H9 (cell line): Measurements from ENCODE around the gene PLCB1. TPM values are rescaled to one million over a fixed set of nuclear protein-coding genes. Genes with fewer than 3 reads are reported as not detected.

Experiments
- DNase-seq: peaks from one replicate; pipeline ENCODE4 v3.0.0-alpha.2; 2017
- H2AFZ ChIP-seq: one replicate; pipeline ENCODE4 v1.6.1; 2013; ENCODE audit warnings: mild to moderate bottlenecking, low read length, control low read depth, moderate library complexity
- H2AK5ac ChIP-seq: 2 replicates; pipeline ENCODE4 v1.6.1; 2013; ENCODE audit warnings: low read length, control low read depth, mixed read lengths; ENCODE audit not compliant: insufficient read length
- H2BK120ac ChIP-seq: one replicate; pipeline ENCODE4 v1.6.1; 2013; ENCODE audit warnings: low read depth, mild to moderate bottlenecking, low read length, control low read depth, inconsistent platforms; ENCODE audit not compliant: poor library complexity, severe bottlenecking
- H2BK12ac ChIP-seq: 2 replicates; pipeline ENCODE4 v1.6.1; 2013; ENCODE audit warnings: low read length, control low read depth, mixed read lengths, low read depth; ENCODE audit not compliant: insufficient read length
- H2BK15ac ChIP-seq: 2 replicates; pipeline ENCODE4 v1.6.1; 2013; ENCODE audit warnings: low read depth, low read length, control low read depth
- H2BK20ac ChIP-seq: one replicate; pipeline ENCODE4 v1.6.1; 2013; ENCODE audit warnings: low read depth, mild to moderate bottlenecking, low read length, control low read depth, inconsistent platforms; ENCODE audit not compliant: poor library complexity, severe bottlenecking
- H2BK5ac ChIP-seq: 2 replicates; pipeline ENCODE4 v1.6.1; 2013; ENCODE audit warnings: low read length, control low read depth, mixed read lengths; ENCODE audit not compliant: insufficient read length
- H3K14ac ChIP-seq: 2 replicates; pipeline ENCODE4 v1.6.1; 2013; ENCODE audit warnings: low read length, control low read depth; ENCODE audit not compliant: insufficient read depth
- H3K18ac ChIP-seq: 2 replicates; pipeline ENCODE4 v1.6.1; 2013; ENCODE audit warnings: low read depth, mild to moderate bottlenecking, mixed read lengths, low read length, control low read depth; ENCODE audit not compliant: insufficient read length
- H3K23ac ChIP-seq: 2 replicates; pipeline ENCODE4 v1.6.1; 2013; ENCODE audit warnings: low read length, control low read depth, mixed read lengths, low read depth; ENCODE audit not compliant: insufficient read length
- H3K23me2 ChIP-seq: 2 replicates; pipeline ENCODE4 v1.6.1; 2013; ENCODE audit warnings: low read depth, mild to moderate bottlenecking, mixed read lengths, low read length, control low read depth; ENCODE audit not compliant: insufficient read length, poor library complexity, severe bottlenecking
- H3K27ac ChIP-seq: 2 replicates; pipeline ENCODE4 v1.5.1; 2013; ENCODE audit warnings: low read length, control low read depth, mixed read lengths, low read depth; ENCODE audit not compliant: insufficient read length
- H3K27me3 ChIP-seq: 2 replicates; pipeline ENCODE4 v1.6.1; 2013; ENCODE audit warnings: low read length, control low read depth, inconsistent platforms; ENCODE audit not compliant: insufficient read depth
- H3K4ac ChIP-seq: 2 replicates; pipeline ENCODE4 v1.6.1; 2013; ENCODE audit warnings: low read depth, mild to moderate bottlenecking, control low read depth, inconsistent platforms, low read length, moderate library complexity
- H3K4me1 ChIP-seq: 2 replicates; pipeline ENCODE4 v1.6.1; 2013; ENCODE audit warnings: low read length, control low read depth, inconsistent platforms; ENCODE audit not compliant: insufficient read depth
- H3K4me2 ChIP-seq: 2 replicates; pipeline ENCODE4 v1.6.1; 2013; ENCODE audit warnings: low read length, control low read depth, mixed read lengths; ENCODE audit not compliant: insufficient read length, insufficient read depth
- H3K56ac ChIP-seq: 2 replicates; pipeline ENCODE4 v1.6.1; 2013; ENCODE audit warnings: low read depth, mild to moderate bottlenecking, mixed read lengths, low read length, control low read depth; ENCODE audit not compliant: insufficient read length
- H3K79me1 ChIP-seq: 2 replicates; pipeline ENCODE4 v1.6.1; 2013; ENCODE audit warnings: low read depth, mild to moderate bottlenecking, moderate library complexity, low read length, control low read depth, inconsistent platforms; ENCODE audit not compliant: insufficient read depth, poor library complexity, severe bottlenecking
- H3K79me2 ChIP-seq: 2 replicates; pipeline ENCODE4 v1.6.1; 2013; ENCODE audit warnings: low read length, control low read depth, inconsistent platforms; ENCODE audit not compliant: insufficient read depth
- H3K9ac ChIP-seq: 2 replicates; pipeline ENCODE4 v1.6.1; 2013; ENCODE audit warnings: low read length, control low read depth, mixed read lengths; ENCODE audit not compliant: insufficient read length; ENCODE audit errors: extremely low read depth
- H3K9me3 ChIP-seq: one replicate; pipeline ENCODE4 v1.6.1; 2013; ENCODE audit warnings: low read depth, low read length, inconsistent platforms; ENCODE audit not compliant: control insufficient read depth
- H3T11ph ChIP-seq: one replicate; pipeline ENCODE4 v1.6.1; 2013; ENCODE audit warnings: mild to moderate bottlenecking, low read length, control low read depth, inconsistent platforms
- H4K20me1 ChIP-seq: one replicate; pipeline ENCODE4 v1.6.1; 2013; ENCODE audit not compliant: control insufficient read depth, insufficient read length, insufficient read depth
- H4K5ac ChIP-seq: 2 replicates; pipeline ENCODE4 v1.6.1; 2013; ENCODE audit warnings: low read depth, mild to moderate bottlenecking, mixed read lengths, low read length, control low read depth; ENCODE audit not compliant: insufficient read length
- H4K8ac ChIP-seq: replicated peaks from 2 replicates; pipeline ENCODE4 v1.6.1; 2013; ENCODE audit warnings: low read length, control low read depth, mixed read lengths, low read depth; ENCODE audit not compliant: insufficient read length
- H4K91ac ChIP-seq: 2 replicates; pipeline ENCODE4 v1.6.1; 2013; ENCODE audit warnings: low read depth, mild to moderate bottlenecking, moderate library complexity, mixed read lengths, low read length, control low read depth; ENCODE audit not compliant: insufficient read length
- H3K27ac Mint-ChIP-seq, 3 experiments: 2 replicates in 2 of 3; 3 replicates in 1 of 3; pipeline ENCODE4 v1.8.0; 2020 to 2021; ENCODE audit warnings: mixed read lengths in 3 of 3, mild to moderate bottlenecking in 1 of 3, moderate library complexity in 1 of 3
- H3K27me3 Mint-ChIP-seq: 2 replicates; pipeline ENCODE4 v1.8.0; 2021; ENCODE audit warnings: low read depth, mild to moderate bottlenecking, moderate library complexity, mixed read lengths
- H3K36me3 Mint-ChIP-seq, 3 experiments: 2 replicates in 2 of 3; 3 replicates in 1 of 3; pipeline ENCODE4 v1.8.0; 2020 to 2021; ENCODE audit warnings: low read depth in 3 of 3, mixed read lengths in 3 of 3; ENCODE audit not compliant: insufficient read depth in 1 of 3
- H3K4me1 Mint-ChIP-seq, 2 experiments: 2 replicates each; pipeline ENCODE4 v1.8.0; 2020; ENCODE audit warnings: mixed read lengths in 2 of 2
- H3K4me3 Mint-ChIP-seq, 2 experiments: 2 replicates in 1 of 2; 3 replicates in 1 of 2; pipeline ENCODE4 v1.8.0; 2020 to 2021; ENCODE audit warnings: mild to moderate bottlenecking in 2 of 2, mixed read lengths in 2 of 2, moderate library complexity in 1 of 2
- H3K9me3 Mint-ChIP-seq, 2 experiments: 2 replicates in 1 of 2; 3 replicates in 1 of 2; pipeline ENCODE4 v1.8.0; 2020; ENCODE audit warnings: mild to moderate bottlenecking in 2 of 2, mixed read lengths in 2 of 2, moderate library complexity in 1 of 2
- CTCF ChIP-seq: fragments of 200-600 bp; sonication (generic); conservative IDR thresholded peaks from 3 replicates; pipeline ENCODE4 v1.8.0; 2021; ENCODE audit warnings: antibody characterized with exemption, mild to moderate bottlenecking
- WGBS: extraction: QIAGEN DNeasy Blood & Tissue Kit; methylation state at CpG from one replicate; pipeline ENCODE4 v1.1.7; 2013; ENCODE audit warnings: missing lambda C conversion rate, low lambda C conversion rate, mixed read lengths; ENCODE audit not compliant: insufficient read length; ENCODE audit errors: extremely low coverage; 5-methylcytosine and 5-hydroxymethylcytosine counted together
- total RNA-seq: library from RNA; stranded (reverse); gene quantifications from 2 replicates; pipeline ENCODE4 v1.2.1, GENCODE V29; 2021

PLCB1 gene
- total RNA-seq, 1 experiment from 2014 or later: 11.5 TPM

- Histone ChIP-seq H4K20me1 (no peaks in the 10 kb centered on the region), H3K14ac (no peak overlapping the region), H3K23me2 (no peaks in the 10 kb centered on the region), H2BK15ac (no peak overlapping the region), H3K56ac (no peak overlapping the region), H2BK20ac (no peak overlapping the region), H3K4me2 (no peak overlapping the region), H2BK5ac (no peak overlapping the region), H3K79me1 (no peaks in the 10 kb centered on the region), H2BK120ac (no peak overlapping the region), H3K23ac (no peak overlapping the region), H3K9me3 (no peaks in the 10 kb centered on the region), H3K18ac (no peak overlapping the region), H3K79me2 (no peaks in the 10 kb centered on the region), H3K27ac (no peak overlapping the region), H3T11ph (no peak overlapping the region), H3K9ac (no peak overlapping the region), H3K4me1 (no peaks in the 10 kb centered on the region), H2BK12ac (no peak overlapping the region), H3K27me3 (no peaks in the 10 kb centered on the region), H2AK5ac (no peak overlapping the region), H4K5ac (no peak overlapping the region), H2AFZ (no peak overlapping the region), H3K4ac (no peak overlapping the region), H4K8ac (no peak overlapping the region), H4K91ac (no peak overlapping the region)
- no peaks in the 10 kb centered on the region for H3K9me3 Mint-ChIP-seq
- no CpG with 5 or more reads among the region's 2 CpGs for WGBS
- no peak overlapping the region; a peak in 3 of 7 replicates for H3K27ac Mint-ChIP-seq
- no peaks in the 10 kb centered on the region for H3K27me3 Mint-ChIP-seq
- no peak for DNase-seq
- H3K4me1 Mint-ChIP-seq: no peaks in the 10 kb centered on the region
- no peak for TF ChIP-seq CTCF
- H3K4me3 Mint-ChIP-seq: no peak overlapping the region
- no peaks in the 10 kb centered on the region for H3K36me3 Mint-ChIP-seq
Measured at GRCh38 chr20:8879669-8880068, 747.6 kb downstream of the PLCB1 start.
